ENCODE results near the gene RANBP17. TPM values are rescaled to one million over a fixed set of nuclear protein-coding genes. Genes with fewer than 3 reads are reported as not detected.

The RANBP17 gene
- total and polyA plus RNA-seq, 2 of the 4 experiments (the other 2 are of a cell fraction), result 8.2 to 29.0 TPM

- TF ChIP-seq NFE2L2 (IDR thresholded peaks at IDR 0.05; ENCODE audit: low read depth, low read length) (no peak), CEBPB (IDR thresholded peaks at IDR 0.05; ENCODE audit: low read depth, low read length) (no peak), SMC3 (IDR thresholded peaks at IDR 0.05; ENCODE audit: low read depth, low read length) (no peak)
These were observed 360.1 kb downstream of the RANBP17 start (continued) for GRCh38 chr5:171221916-171222315.

GRCh38 chr5:171223927-171224326 is 362.1 kb downstream of the RANBP17 start:
- Histone ChIP-seq H4K5ac (ENCODE audit: low read depth, low read length) (no peak overlapping the region), H3K79me1 (ENCODE audit: low read depth in 1 of 2, low read length in 2 of 2) (no peaks in the 10 kb centered on the region), H2BK5ac (ENCODE audit: low read depth, low read length, poor library complexity, severe bottlenecking) (no peak overlapping the region), H2BK120ac (ENCODE audit: low read depth, low read length) (no peak overlapping the region), H3K4me2 (ENCODE audit: low read depth, low read length) (no peak overlapping the region), H4K91ac (ENCODE audit: insufficient read depth, low read depth, low read length) (no peak overlapping the region), H3K4ac (ENCODE audit: low read depth, low read length) (no peak overlapping the region), H3K23ac (ENCODE audit: low read depth, low read length) (no peak overlapping the region), H3K18ac (ENCODE audit: low read depth, low read length) (no peak overlapping the region), H2AK9ac (replicated peaks; ENCODE audit: low read depth, low read length, poor library complexity) (no peak overlapping the region), H4K20me1 (ENCODE audit: insufficient read depth, low read length) (no peaks in the 10 kb centered on the region), H2BK15ac (ENCODE audit: low read depth, low read length) (no peak overlapping the region), H3K9me1 (ENCODE audit: insufficient read depth, low read length) (no peaks in the 10 kb centered on the region), H4K8ac (ENCODE audit: low read depth in 2 of 2, low read length in 2 of 2) (no peak overlapping the region), H3K9ac (ENCODE audit: low read depth, low read length) (no peak overlapping the region), H2AFZ (replicated peaks; ENCODE audit: low read length, poor library complexity) (no peak overlapping the region), H3K4me1 (ENCODE audit: control insufficient read depth, insufficient read depth, low read length) (no peaks in the 10 kb centered on the region), H3K36me3 (ENCODE audit: control insufficient read depth, insufficient read depth, low read length) (no peaks in the 10 kb centered on the region), H3K56ac (ENCODE audit: extremely low read depth, insufficient read depth, low read length) (no peak overlapping the region), H2BK20ac (ENCODE audit: low read depth, low read length) (no peak overlapping the region), H3K4me3 (ENCODE audit: insufficient read depth, low read depth, low read length) (no peak overlapping the region), H3K14ac (replicated peaks; ENCODE audit: low read depth, low read length) (no peak overlapping the region), H3K27ac (ENCODE audit: insufficient read depth, low read length) (no peak overlapping the region), H3K9me3 (ENCODE audit: control insufficient read depth, insufficient read depth, low read length) (no peaks in the 10 kb centered on the region), H2AK5ac (ENCODE audit: low read depth, low read length) (no peak overlapping the region), H3K27me3 (ENCODE audit: control insufficient read depth, insufficient read depth, low read length) (no peaks in the 10 kb centered on the region)
- dilution Hi-C loops (cut with HindIII; ENCODE audit: low sequenced_read_pairs, unreplicated experiment), result no loop called here
- no peak for DNase-seq
- no peak for ATAC-seq (ENCODE audit: low read depth)
- TF ChIP-seq MAZ (IDR thresholded peaks at IDR 0.05; ENCODE audit: borderline replicate concordance, low read depth, low read length) (no peak), CTCF (conservative IDR thresholded peaks at IDR 0.05; ENCODE audit: low read depth, low read length) (no peak), CEBPB (IDR thresholded peaks at IDR 0.05; ENCODE audit: low read depth, low read length) (no peak), SMC3 (IDR thresholded peaks at IDR 0.05; ENCODE audit: low read depth, low read length) (no peak), FOS (IDR thresholded peaks at IDR 0.05; ENCODE audit: low read depth, low read length) (no peak), NFE2L2 (IDR thresholded peaks at IDR 0.05; ENCODE audit: low read depth, low read length) (no peak), MAFK (IDR thresholded peaks at IDR 0.05; ENCODE audit: low read depth, low read length) (no peak)
- no CpG with 5 or more reads among the region's 1 CpG for WGBS, 2 experiments (ENCODE audit: extremely low coverage in 2 of 2, insufficient read length in 1 of 2)
- intact Hi-C loops (cut with micrococcal nuclease), result no loop called here
- CTCF ChIA-PET, result no interaction called here
- in situ Hi-C loops (cut with MboI; ENCODE audit: low sequenced_read_pairs), result no loop called here
- POLR2A ChIA-PET (ENCODE audit: unreplicated experiment), result no interaction called here
- BruUV-seq (replicated peaks), result no TSS peak

Measured in IMR-90 (cell line).